HepG2 (cell line): ENCODE measurements around the gene IL11RA. TPM values are rescaled to one million over a fixed set of nuclear protein-coding genes. Genes with fewer than 3 reads are reported as not detected.

Source experiments
- ATF4 ChIP-seq, 2 experiments: fragments of 450-650 bp in 1 of 2; sonication (generic) in 1 of 2; formaldehyde crosslinking; IDR thresholded peaks; 2 replicates each; pipeline versions ENCODE4 v1.5.0 to v1.8.0; 2020 to 2022; ENCODE audit warnings: mild to moderate bottlenecking in 1 of 2, missing genetic modification reagents in 1 of 2
- EP300 ChIP-seq, 3 experiments: sonication (generic) in 1 of 3; formaldehyde crosslinking in 1 of 3; IDR thresholded peaks; 2 replicates each; pipeline versions ENCODE4 v1.5.1 to v1.6.1; 2011 to 2020; ENCODE audit warnings: low read depth in 2 of 3, low read length in 2 of 3, borderline replicate concordance in 1 of 3, improper control_type of control experiment in 1 of 3, mild to moderate bottlenecking in 1 of 3, missing genetic modification reagents in 1 of 3, moderate library complexity in 1 of 3
- HES4 ChIP-seq: sonication (generic); formaldehyde crosslinking; IDR thresholded peaks from 2 replicates; pipeline ENCODE4 v1.9.0; 2021; ENCODE audit warnings: mild to moderate bottlenecking, missing genetic modification reagents, borderline replicate concordance
- HOXD1 ChIP-seq: sonication (generic); formaldehyde crosslinking; IDR thresholded peaks from 2 replicates; pipeline ENCODE4 v1.5.0; 2020; ENCODE audit warnings: missing genetic modification reagents
- MTF2 ChIP-seq: sonication (generic); formaldehyde crosslinking; IDR thresholded peaks from 2 replicates; pipeline ENCODE4 v1.5.0; 2020; ENCODE audit warnings: missing genetic modification reagents, borderline replicate concordance
- NBN ChIP-seq: fragments of 450-650 bp; conservative IDR thresholded peaks from 2 replicates; pipeline ENCODE4 v1.6.1; 2017
- REST ChIP-seq, 2 experiments: IDR thresholded peaks; 2 replicates each; pipeline ENCODE4 v1.6.1; 2011 to 2012; ENCODE audit warnings: low read length in 2 of 2, borderline replicate concordance in 1 of 2, low read depth in 1 of 2, mild to moderate bottlenecking in 1 of 2, moderate library complexity in 1 of 2
- SRY ChIP-seq: sonication (generic); formaldehyde crosslinking; IDR thresholded peaks from 2 replicates; pipeline ENCODE4 v1.8.0; 2022; ENCODE audit warnings: mild to moderate bottlenecking, missing genetic modification reagents
- TBL1XR1 ChIP-seq: fragments of 150-350 bp; IDR thresholded peaks from 2 replicates; pipeline ENCODE4 v1.6.1; 2014; ENCODE audit warnings: borderline replicate concordance, low read length; ENCODE audit not compliant: partially characterized antibody
- THAP9 ChIP-seq: sonication (generic); formaldehyde crosslinking; IDR thresholded peaks from 2 replicates; pipeline ENCODE4; 2020; ENCODE audit warnings: missing genetic modification reagents, mild to moderate bottlenecking, borderline replicate concordance
- ZC3H13 ChIP-seq: sonication (generic); formaldehyde crosslinking; IDR thresholded peaks from 2 replicates; pipeline ENCODE4 v1.8.1; 2023; ENCODE audit warnings: mild to moderate bottlenecking, missing genetic modification reagents, moderate library complexity
- ZNF280B ChIP-seq: sonication (generic); formaldehyde crosslinking; IDR thresholded peaks from 2 replicates; pipeline ENCODE4 v1.5.0; 2020; ENCODE audit warnings: missing genetic modification reagents, mild to moderate bottlenecking, borderline replicate concordance
- ZNF570 ChIP-seq: sonication (generic); formaldehyde crosslinking; IDR thresholded peaks from 2 replicates; pipeline ENCODE4 v1.4.0; 2020; ENCODE audit warnings: mild to moderate bottlenecking, missing genetic modification reagents, borderline replicate concordance
- polyA plus RNA-seq, 8 experiments: library from polyadenylated mRNA; depleted of rRNA in 3 of 8; stranded (reverse) in 7 of 8; unstranded in 1 of 8; fragments of >200 nt; fragmentation: Illumina TruSeq in 4 of 8; extraction: Trizol in 4 of 8; gene quantifications; 2 replicates each; pipeline versions ENCODE4 v1.2.1 to v1.2.3, GENCODE V29; 2011 to 2016; ENCODE audit warnings: low read depth in 4 of 8, missing spikeins in 1 of 8, mixed read lengths in 1 of 8; ENCODE audit not compliant: insufficient read depth in 1 of 8
- total RNA-seq, 5 experiments: library from RNA; depleted of rRNA; stranded (reverse); fragments of >200 nt; fragmentation: Illumina TruSeq; extraction: Trizol; gene quantifications; 2 replicates each; pipeline ENCODE4 v1.2.3, GENCODE V29; 2016; ENCODE audit warnings: low read depth in 1 of 5
- TF ChIP-seq, protein P1 (sequence below): sonication (generic); formaldehyde crosslinking; IDR thresholded peaks from 2 replicates; pipeline ENCODE4 v1.5.0; 2020; ENCODE audit warnings: mild to moderate bottlenecking, missing genetic modification reagents
- TF ChIP-seq, protein P2 (sequence below): sonication (generic); formaldehyde crosslinking; IDR thresholded peaks from 2 replicates; pipeline ENCODE4 v1.5.1; 2020; ENCODE audit warnings: mild to moderate bottlenecking, missing genetic modification reagents, borderline replicate concordance

IL11RA gene
- total and polyA plus RNA-seq, 2 of the 13 experiments (the other 11 are each of a cell fraction or from before 2014, with no cell fraction given) = 2.0 to 4.2 TPM

GRCh38 chr9:34651876-34652601 is at the start of gene IL11RA (continued):
- no peak; the same call in 1 of the 2 replicates for TF ChIP-seq THAP9
- no peak for TF ChIP-seq ATF4 (CRISPR knock-in tag; IDR thresholded peaks at IDR 0.05)
- TF ChIP-seq ZNF570 (CRISPR knock-in tag) = no peak
- TF ChIP-seq TBL1XR1 = no peak
- no peak for TF ChIP-seq ZNF280B (CRISPR knock-in tag)
- TF ChIP-seq, protein P1, sequence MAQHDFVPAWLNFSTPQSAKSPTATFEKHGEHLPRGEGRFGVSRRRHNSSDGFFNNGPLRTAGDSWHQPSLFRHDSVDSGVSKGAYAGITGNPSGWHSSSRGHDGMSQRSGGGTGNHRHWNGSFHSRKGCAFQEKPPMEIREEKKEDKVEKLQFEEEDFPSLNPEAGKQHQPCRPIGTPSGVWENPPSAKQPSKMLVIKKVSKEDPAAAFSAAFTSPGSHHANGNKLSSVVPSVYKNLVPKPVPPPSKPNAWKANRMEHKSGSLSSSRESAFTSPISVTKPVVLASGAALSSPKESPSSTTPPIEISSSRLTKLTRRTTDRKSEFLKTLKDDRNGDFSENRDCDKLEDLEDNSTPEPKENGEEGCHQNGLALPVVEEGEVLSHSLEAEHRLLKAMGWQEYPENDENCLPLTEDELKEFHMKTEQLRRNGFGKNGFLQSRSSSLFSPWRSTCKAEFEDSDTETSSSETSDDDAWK = no peak
- TF ChIP-seq EP300 (IDR thresholded peaks at IDR 0.05; ENCODE audit: low read depth in 2 of 2, low read length in 2 of 2) = peak in 1 of 2 experiments; percentile 48; a peak in 1 of 4 replicates
- no peak for TF ChIP-seq EP300 (CRISPR knock-in tag; IDR thresholded peaks at IDR 0.05; ENCODE audit: borderline replicate concordance)
- peak; percentile 80; the same call in 1 of the 2 replicates for TF ChIP-seq ZC3H13
- no peak for TF ChIP-seq NBN
- no peak for TF ChIP-seq SRY
- TF ChIP-seq HES4 = no peak
- TF ChIP-seq REST (IDR thresholded peaks at IDR 0.05; ENCODE audit: borderline replicate concordance in 1 of 2, low read depth in 1 of 2, low read length in 2 of 2) = no peak
- peak; percentile 99 for TF ChIP-seq HOXD1 (CRISPR knock-in tag)
- no peak for TF ChIP-seq MTF2
- TF ChIP-seq, protein P2, sequence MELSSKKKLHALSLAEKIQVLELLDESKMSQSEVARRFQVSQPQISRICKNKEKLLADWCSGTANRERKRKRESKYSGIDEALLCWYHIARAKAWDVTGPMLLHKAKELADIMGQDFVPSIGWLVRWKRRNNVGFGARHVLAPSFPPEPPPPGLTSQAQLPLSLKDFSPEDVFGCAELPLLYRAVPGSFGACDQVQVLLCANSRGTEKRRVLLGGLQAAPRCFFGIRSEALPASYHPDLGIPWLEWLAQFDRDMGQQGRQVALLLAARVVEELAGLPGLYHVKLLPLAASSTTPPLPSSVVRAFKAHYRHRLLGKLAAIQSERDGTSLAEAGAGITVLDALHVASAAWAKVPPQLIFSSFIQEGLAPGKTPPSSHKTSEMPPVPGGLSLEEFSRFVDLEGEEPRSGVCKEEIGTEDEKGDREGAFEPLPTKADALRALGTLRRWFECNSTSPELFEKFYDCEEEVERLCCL (CRISPR knock-in tag) = no peak
